CD4-positive, alpha-beta T cell treated with Interleukin-12 subunit alpha and Interleukin-12 subunit beta, for 1 hour (primary cell): Measurements from ENCODE around the gene ENDOU.
"Not testable (repeated sequence)": the region's sequence is repeated elsewhere in the genome, so short reads cannot be mapped to it uniquely, and the experiment has no call there.

Source experiments
- DNase-seq: peaks from one replicate; pipeline ENCODE4 v3.0.0-alpha.2; 2020

Gene ENDOU

GRCh38 chr12:47672068-47672467 is 53.2 kb downstream of the ENDOU start:
- no peak for DNase-seq

GRCh38 chr12:47667935-47668334 is 57.4 kb downstream of the ENDOU start:
- DNase-seq, result not testable (repeated sequence)
